Omental fat pad (tissue), 4 donors: ENCODE results near the gene RNF14. TPM values are rescaled to one million over a fixed set of nuclear protein-coding genes. Genes with fewer than 3 reads are reported as not detected.
A peak's percentile ranks its signal among the peaks of the same experiment; 100 is the strongest.

Experiments used
- ATAC-seq: fragments of 150-250 bp; one replicate; pipeline ENCODE4 v1.9.1; 2016; ENCODE audit warnings: mild to moderate bottlenecking, moderate library complexity; ENCODE audit not compliant: low FRiP score
- DNase-seq: peaks from one replicate; pipeline ENCODE4 v3.0.0-alpha.2; 2019; ENCODE audit warnings: low spot score
- total RNA-seq, 4 donors: library from RNA; depleted of rRNA; stranded (reverse); fragments of >200 nt; gene quantifications; one replicate each; pipeline ENCODE4 v1.1.0, GENCODE V29; 2016
- TF ChIP-seq, protein P1 (sequence below), 3 donors: fragments of 450-650 bp; IDR thresholded peaks; one replicate each; pipeline ENCODE4 v1.5.1; 2016 to 2017; ENCODE audit warnings: antibody characterized with exemption in 3 of 3, mild to moderate bottlenecking in 3 of 3, moderate library complexity in 2 of 3

RNF14 gene
- total RNA-seq, 4 donors from 2014 or later = 47.3 to 107 (median 66.7) TPM

DNA sequence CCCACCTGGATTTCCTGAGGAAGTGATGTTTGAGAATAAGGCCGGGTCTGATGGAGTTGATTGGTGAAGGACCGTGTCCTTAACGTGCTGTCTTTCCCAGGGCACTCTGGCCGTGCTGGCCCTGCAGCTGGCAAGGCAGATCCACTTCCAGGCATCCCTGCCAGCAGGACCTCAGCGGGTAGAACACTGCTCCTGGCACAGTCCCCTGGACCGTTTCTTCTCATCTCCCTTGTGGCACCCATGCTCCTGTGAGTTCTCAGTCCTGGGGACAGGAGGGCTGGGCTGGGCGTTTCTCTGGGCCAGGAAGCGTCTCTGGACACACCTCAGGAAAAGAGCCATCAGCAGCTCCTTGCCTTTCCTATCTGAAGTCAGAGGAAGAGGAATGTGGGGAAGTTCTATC lies 40.9 kb upstream of the RNF14 start:
- TF ChIP-seq, protein P1, sequence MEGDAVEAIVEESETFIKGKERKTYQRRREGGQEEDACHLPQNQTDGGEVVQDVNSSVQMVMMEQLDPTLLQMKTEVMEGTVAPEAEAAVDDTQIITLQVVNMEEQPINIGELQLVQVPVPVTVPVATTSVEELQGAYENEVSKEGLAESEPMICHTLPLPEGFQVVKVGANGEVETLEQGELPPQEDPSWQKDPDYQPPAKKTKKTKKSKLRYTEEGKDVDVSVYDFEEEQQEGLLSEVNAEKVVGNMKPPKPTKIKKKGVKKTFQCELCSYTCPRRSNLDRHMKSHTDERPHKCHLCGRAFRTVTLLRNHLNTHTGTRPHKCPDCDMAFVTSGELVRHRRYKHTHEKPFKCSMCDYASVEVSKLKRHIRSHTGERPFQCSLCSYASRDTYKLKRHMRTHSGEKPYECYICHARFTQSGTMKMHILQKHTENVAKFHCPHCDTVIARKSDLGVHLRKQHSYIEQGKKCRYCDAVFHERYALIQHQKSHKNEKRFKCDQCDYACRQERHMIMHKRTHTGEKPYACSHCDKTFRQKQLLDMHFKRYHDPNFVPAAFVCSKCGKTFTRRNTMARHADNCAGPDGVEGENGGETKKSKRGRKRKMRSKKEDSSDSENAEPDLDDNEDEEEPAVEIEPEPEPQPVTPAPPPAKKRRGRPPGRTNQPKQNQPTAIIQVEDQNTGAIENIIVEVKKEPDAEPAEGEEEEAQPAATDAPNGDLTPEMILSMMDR (IDR thresholded peaks at IDR 0.05) = no peak
- DNase-seq = no peak
- ATAC-seq = no peak

DNA sequence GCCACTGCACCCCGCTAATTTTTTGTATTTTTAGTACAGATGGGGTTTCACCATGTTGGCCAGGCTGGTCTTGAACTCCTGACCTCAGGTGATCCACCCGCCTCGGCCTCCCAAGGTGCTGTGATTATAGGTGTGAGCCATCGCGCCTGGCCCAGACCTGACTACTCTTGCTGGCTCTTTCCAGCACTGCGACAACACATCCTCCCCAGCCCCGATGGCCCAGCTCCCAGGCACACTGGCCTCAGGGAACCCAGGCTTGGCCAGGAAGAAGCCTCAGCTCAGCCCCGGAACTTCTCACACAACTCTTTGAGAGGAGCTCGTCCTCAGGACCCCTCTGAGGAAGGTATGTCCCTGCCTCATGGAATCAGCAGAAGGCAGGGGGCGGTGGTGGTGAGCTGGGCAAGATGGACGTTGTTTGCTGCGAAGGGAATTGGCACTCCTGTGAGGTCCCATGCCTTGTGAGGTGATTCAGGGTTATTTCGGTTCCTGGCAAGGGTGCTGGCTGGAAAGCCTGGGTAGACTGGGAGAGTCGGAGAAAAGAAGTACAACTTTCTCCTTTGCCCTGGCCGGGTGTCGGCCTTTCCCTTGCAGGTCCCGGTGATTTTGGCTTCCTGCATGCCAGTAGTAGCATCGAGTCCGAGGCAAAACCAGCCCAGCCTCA lies 39.4 kb upstream of the RNF14 start:
- TF ChIP-seq, protein P1 (IDR thresholded peaks at IDR 0.05) = no peak
- ATAC-seq (no peak), DNase-seq (no peak)

DNA sequence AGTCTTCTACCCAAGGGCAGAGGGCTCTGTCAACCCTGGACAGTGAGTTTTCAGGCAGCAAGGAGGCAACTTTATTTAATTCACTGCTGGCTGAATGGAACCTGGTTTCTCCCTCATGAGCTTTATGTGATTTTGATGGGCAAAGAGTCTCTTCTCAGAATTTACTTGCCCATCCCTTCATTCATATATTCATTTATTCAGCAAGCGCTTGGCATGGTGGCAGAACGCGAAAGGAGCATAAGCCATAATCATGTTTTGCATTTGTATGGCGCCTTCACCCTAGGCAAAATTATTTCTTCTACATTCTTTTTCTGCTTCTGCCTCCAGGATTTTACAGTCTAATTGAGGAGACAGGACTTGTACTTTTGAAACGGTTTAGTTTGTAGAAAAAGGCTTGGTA lies 37.2 kb upstream of the RNF14 start:
- ATAC-seq (no peak), DNase-seq (no peak)
- TF ChIP-seq, protein P1 (IDR thresholded peaks at IDR 0.05) = no peak

DNA sequence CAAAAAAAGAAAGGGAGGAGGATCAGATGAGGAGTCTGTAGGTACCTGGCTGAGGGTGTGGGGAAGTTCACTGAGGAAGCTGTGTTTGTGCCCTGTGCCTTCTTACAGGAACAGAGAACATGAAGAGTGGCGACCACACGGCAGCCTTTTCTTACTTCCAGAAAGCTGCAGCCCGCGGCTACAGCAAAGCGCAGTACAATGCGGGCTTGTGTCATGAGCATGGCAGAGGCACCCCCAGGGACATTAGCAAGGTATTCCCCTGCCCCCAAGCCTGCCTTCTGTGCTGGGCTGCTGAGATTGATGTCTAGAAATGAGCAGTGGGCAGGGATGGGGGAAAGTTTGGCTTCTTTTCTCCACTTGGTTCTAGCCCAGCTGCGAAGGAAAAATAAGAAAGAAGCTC lies 35.8 kb upstream of the RNF14 start:
- ATAC-seq (no peak), DNase-seq (no peak)
- TF ChIP-seq, protein P1 (IDR thresholded peaks at IDR 0.05) = no peak

DNA sequence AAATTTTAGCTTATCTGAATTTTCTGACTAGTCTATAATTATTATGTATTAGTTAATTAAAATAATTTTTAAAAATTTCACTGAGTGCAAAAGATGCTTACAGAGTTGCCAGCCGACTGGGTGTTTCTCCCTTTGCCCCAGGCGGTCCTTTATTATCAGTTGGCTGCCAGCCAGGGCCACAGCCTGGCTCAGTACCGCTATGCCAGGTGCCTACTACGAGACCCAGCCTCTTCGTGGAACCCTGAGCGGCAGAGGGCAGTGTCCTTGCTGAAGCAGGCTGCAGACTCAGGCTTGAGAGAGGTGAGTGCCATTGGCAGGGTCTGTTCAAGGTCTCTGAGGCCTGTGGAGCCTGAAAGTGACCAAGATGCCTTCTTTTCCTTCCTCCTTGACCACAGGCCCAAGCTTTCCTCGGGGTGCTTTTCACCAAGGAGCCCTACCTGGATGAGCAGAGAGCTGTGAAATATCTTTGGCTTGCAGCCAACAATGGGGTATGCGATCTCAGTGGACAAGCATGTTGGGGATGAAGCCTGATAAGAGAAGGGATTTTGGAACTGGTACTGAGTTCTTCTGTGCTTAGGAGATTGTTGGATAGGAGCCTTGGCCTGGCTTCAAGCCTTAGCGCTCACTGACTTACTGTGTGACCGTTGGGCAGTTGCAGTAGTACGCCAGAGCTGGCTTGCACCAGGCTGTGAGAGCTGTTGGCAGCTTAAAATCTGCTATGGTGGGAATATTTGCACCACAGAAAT lies 34.6 kb upstream of the RNF14 start:
- TF ChIP-seq, protein P1 (IDR thresholded peaks at IDR 0.05) = no peak
- ATAC-seq (peak; percentile 42), DNase-seq (no peak)

DNA sequence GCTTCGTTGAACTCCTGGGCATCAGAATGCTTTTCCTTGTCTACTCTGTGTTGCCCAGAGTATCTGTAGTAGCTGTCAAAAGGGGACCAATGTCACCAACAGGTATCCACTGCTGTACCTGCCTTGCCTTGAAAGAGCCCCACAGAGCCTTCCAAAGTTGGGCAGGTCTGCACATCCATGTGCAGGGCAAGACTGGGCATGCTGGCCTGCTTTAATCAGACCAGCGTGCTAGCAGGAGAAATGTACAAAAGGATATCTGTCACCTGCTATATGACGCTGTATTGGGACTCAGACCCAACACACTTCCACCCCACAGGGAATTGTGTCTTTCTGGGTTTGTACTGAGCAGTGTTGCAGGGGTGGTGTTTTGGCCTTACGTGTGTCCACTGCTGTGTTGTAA lies 33.4 kb upstream of the RNF14 start:
- no peak for DNase-seq
- no peak for ATAC-seq
- TF ChIP-seq, protein P1 (IDR thresholded peaks at IDR 0.05) = no peak
